Thyroid gland (tissue), 4 donors: ENCODE data around the gene SELENBP1.

Experiments
- POLR2A ChIP-seq, 2 donors: fragments of 450-650 bp; IDR thresholded peaks; one replicate each; pipeline ENCODE4 v1.6.1; 2017; ENCODE audit warnings: antibody characterized with exemption in 2 of 2, mild to moderate bottlenecking in 2 of 2, moderate library complexity in 1 of 2
- TF ChIP-seq, protein P1 (sequence below), 6 experiments: fragments of 200-600 bp in 3 of 6; fragments of 450-650 bp in 3 of 6; sonication (generic) in 3 of 6; IDR thresholded peaks; one replicate each; pipeline ENCODE4 v1.5.1; 2016 to 2019; ENCODE audit warnings: antibody characterized with exemption in 6 of 6, mild to moderate bottlenecking in 2 of 6, inconsistent platforms in 1 of 6, moderate library complexity in 1 of 6

DNA sequence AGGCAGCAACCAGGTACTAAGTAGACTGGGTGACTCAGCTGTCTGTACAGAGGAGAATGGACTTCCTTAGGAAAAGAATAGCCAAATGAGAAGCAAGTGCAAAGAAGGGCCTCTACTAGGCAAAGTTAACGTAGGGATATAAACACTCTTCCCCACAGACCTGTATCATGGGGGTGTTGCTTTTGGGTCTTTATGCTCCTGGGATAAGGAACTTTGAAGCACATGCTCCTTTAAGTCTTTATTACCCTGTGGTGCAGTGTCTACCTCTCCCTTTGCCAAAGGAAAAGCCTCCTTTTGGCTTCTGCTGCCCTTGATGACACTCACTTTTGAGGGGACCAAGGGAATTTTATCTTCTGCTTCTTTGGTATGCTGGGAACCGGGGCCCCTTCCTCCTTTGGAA lies 30.5 kb downstream of the SELENBP1 start:
- TF ChIP-seq, protein P1, sequence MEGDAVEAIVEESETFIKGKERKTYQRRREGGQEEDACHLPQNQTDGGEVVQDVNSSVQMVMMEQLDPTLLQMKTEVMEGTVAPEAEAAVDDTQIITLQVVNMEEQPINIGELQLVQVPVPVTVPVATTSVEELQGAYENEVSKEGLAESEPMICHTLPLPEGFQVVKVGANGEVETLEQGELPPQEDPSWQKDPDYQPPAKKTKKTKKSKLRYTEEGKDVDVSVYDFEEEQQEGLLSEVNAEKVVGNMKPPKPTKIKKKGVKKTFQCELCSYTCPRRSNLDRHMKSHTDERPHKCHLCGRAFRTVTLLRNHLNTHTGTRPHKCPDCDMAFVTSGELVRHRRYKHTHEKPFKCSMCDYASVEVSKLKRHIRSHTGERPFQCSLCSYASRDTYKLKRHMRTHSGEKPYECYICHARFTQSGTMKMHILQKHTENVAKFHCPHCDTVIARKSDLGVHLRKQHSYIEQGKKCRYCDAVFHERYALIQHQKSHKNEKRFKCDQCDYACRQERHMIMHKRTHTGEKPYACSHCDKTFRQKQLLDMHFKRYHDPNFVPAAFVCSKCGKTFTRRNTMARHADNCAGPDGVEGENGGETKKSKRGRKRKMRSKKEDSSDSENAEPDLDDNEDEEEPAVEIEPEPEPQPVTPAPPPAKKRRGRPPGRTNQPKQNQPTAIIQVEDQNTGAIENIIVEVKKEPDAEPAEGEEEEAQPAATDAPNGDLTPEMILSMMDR (IDR thresholded peaks at IDR 0.05): no peak
- no peak for TF ChIP-seq POLR2A (IDR thresholded peaks at IDR 0.05)
